Measurements from ENCODE around the gene ZFPM1.
"Not testable (repeated sequence)": the region's sequence is repeated elsewhere in the genome, so short reads cannot be mapped to it uniquely, and the experiment has no call there.

The ZFPM1 gene

DNA sequence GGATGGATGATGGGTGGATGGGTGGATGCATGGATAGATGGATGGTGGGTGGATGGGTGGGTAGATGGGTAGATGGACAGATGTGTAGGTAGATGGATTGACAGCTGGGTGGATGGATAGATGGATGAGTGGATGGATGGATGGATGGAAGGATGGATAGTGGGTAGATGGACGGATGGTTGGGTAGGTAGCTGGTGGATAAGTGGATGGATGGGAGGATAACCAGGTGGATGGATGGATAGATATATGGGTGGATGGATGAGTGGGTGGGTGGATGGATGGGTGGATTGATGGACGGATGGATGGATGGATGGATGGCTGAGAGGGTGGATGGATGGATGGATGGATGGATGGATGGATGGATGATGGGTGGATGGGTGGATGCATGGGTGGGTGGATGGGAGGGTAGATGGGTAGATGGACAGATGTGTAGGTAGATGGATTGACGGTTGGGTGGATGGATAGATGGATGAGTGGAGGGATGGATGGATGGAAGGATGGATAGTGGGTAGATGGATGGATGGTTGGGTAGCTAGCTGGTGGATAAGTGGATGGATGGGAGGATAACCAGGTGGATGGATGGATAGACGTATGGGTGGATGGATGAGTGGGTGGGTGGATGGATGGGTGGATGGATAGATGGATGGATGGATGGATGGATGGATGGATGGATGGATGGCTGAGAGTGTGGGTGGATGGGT, 65.5 kb downstream of the ZFPM1 start:
- DNase-seq: not testable (repeated sequence)

DNA sequence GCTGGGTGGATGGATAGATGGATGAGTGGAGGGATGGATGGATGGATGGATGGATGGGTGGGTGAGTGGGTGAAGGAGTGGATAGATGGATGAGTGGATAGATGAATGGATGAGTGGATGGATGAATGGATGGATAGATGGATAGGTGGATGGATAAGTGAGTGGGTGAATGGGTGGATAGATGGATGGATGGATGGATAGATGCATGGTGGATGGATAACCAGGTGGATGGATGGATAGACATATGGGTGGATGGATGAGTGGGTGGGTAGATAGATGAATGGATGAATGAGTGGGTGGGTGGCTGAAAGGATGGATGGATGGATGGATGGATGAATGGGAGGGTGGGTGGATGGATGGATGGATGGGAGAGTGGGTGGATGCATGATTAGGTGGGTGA, 66.2 kb downstream of the ZFPM1 start:
- no peak for DNase-seq

DNA sequence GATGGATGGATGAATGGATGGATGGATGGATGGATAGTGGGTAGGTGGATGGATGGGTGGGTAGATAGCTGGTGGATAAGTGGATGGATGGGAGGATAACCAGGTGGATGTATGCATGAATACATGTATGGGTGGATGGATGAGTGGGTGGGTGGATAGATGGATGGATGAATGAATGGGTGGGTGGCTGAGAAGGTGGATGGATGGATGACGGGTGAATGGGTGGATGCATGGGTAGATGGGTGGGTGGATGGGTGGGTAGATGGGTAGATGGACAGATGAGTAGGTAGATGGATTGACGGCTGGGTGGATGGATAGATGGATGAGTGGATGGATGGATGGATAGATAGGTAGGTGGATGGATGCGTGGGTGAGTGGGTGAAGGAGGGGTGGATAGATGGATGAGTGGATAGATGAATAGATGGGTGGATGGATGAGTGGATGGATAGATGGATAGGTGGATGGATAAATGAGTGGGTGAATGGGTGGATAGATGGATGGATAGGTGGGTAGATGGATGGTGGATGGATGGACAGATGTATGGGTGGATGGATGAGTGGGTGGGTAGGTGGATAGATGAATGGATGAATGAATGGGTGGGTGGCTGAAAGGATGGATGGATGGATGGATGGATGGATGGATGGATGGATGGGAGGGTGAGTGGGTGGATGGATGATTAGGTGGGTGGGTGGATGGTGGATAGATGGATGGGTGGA, 67.0 kb downstream of the ZFPM1 start:
- DNase-seq: no peak

DNA sequence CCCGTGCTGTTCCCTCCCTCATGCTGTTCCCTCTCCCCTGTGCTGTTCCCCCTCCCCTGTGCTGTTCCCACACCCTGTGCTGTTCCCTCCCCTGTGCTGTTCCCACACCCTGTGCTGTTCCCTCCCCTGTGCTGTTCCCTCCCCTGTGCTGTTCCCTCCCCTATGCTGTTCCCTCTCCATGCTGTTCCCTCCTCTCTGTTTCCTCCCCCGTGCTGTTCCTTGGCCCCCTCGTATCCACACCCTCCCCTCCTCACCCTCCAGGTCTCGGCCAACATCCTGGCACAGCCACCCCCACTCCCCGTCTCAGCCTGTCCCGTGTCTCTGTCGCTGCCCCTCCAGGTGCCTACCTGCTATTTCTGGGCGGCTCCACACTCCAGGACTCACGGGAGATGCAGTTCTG, 68.6 kb downstream of the ZFPM1 start:
- DNase-seq: no peak

DNA sequence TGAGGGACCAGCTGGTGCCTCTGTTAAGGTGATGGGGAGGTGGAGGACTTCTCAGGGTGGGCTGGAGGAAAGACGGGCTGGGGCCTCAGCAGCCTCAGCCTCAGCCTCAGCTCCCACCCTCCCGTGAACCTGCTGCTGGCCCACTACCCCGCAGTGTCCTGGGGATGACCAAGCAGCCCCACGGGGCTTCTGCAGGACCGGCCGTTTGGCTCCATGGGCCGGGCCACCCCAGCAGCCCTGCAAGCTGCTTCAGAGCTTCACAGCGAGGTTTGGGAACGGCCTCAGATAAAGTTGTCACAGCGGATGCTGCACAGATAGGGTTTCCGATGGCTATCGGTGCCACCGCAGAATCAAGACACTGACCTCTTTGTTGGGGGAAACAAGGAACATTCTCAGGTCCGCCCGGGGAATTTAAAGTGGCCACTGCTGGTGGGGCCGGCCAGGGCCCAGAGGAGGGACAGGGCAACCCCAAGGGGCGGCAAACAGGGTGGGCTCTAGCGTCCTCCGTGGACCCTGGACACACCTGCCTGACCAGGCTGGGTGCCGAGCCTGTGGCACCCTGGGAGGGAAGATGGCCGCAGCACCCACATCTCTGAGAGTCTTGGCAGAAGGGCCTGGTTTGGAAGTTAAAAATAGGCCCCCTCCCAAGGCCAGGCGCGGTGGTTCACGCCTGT, 69.3 kb downstream of the ZFPM1 start:
- DNase-seq: no peak

DNA sequence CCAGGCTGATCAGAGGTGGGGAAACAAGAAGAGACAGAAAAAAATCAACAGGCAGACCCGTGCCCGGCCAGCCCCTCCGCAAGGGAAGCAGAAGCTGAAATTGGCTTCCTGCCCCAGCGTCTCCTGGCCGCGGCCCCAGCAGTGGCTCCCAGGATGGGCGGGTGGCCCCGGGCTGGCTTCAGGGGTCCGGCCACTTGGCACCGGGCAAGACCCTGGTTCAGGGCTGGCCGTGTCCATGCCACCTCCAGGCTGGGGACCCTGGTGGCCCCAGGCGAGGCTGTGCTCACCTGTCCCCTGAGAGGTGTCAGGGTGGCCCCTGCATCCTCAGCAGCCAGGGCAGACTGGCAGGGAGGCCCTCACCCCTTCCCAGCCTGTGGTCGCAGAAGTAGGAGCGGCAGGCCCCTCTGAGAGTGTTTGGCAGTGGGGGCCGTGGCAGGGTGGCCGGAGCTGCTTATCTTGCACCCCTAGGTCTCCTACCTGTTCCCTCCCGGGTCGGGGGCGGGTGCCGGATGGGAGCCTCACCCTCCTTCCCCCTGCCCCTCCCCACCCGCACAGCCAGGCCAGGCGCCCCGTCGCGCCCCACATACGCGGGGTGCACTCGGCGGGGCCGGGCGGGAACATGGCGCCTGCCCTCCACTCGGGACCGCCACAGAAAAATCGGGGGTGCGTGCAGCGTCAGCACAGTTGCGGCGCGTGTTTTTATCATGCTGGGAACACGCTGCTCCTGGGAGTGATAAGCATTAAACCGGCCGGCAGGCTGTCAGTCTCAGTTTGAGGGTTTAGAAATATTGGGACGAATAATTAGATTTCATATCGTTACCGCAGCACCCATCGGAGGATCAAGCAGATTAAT, 70.5 kb downstream of the ZFPM1 start:
- no peak for DNase-seq

DNA sequence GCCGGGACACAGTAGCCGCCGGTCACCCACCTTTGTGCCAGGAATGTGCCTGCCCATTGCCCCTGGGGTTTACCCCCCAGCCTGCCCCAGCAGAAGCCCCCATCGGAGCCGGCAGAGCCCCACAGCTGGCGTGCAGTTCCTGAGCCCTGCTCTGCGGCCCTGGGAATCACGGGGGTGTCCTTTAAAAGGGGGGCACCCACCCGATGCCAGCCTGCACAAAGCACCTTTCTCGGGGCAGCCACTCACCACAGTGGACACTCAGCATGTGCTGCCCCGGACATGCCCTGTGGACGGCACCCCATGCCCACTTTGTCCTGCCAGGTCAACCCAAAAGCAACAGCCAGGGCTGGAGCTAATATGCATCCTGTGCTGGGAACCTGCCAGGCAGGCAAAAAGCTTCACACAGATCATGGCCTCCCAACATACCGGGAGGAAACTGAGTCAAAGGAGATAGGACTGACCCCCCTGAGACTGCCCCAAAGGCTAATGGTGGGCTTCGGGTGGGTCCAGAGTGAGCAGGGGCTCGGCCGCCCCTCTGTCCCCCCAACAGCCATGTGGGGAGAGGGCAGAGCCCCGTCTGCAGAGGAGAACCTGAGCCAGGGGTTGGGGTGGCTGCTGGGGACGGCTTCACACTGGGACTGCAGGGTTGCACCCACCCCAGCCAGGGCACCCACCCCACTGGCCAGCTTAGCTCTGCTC, 71.3 kb downstream of the ZFPM1 start:
- DNase-seq: no peak

DNA sequence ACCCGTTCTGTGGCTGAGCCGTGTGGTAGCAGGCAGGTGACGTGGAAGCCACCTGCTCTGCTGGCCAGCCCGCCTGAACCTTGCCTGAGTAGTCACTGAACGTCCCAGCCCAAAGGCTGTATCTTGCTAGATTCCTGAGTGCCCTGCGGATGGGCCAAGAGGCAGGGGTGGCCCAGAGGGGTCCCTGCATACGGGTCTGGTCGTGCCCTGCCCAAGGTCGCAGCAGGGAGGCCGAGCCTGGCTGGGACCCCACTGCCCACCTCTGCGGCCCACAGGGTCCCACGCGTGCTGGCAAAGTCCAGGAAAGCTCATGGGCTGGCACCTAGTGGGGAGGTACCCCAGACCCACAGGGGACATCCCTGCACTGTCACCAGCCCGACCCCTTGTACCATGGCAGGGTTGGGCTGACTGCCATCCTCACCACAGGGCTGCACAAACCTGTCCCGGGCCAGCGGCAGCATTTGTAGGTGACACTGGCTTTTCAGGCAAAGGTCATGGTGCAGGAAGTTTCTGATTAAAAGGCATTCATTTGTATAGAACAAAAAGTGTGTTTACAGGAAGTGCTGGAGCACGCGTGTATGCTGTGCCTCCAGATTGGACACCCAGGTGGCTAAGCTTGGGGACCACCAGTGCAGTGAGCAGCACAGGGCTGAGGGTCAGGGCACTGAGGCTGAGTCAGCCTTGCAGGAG, 72.0 kb downstream of the ZFPM1 start:
- no peak for DNase-seq

DNA sequence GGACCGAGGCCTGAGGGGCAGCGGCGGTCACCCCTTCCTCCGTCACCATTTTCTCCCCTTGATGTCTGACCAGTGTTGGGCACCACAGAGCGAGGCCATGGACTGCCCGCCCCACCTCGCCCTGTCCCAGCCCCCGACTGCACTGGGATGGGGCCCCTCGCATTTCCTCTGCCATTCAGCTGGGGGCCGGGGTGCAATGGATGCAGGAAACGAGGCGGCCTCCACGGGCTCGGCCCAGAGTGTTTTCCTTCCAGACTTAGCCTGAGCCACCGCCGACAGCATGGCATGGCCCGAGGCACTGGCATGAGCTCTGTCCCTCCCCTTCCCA, 72.5 kb downstream of the ZFPM1 start:
- DNase-seq: no peak

DNA sequence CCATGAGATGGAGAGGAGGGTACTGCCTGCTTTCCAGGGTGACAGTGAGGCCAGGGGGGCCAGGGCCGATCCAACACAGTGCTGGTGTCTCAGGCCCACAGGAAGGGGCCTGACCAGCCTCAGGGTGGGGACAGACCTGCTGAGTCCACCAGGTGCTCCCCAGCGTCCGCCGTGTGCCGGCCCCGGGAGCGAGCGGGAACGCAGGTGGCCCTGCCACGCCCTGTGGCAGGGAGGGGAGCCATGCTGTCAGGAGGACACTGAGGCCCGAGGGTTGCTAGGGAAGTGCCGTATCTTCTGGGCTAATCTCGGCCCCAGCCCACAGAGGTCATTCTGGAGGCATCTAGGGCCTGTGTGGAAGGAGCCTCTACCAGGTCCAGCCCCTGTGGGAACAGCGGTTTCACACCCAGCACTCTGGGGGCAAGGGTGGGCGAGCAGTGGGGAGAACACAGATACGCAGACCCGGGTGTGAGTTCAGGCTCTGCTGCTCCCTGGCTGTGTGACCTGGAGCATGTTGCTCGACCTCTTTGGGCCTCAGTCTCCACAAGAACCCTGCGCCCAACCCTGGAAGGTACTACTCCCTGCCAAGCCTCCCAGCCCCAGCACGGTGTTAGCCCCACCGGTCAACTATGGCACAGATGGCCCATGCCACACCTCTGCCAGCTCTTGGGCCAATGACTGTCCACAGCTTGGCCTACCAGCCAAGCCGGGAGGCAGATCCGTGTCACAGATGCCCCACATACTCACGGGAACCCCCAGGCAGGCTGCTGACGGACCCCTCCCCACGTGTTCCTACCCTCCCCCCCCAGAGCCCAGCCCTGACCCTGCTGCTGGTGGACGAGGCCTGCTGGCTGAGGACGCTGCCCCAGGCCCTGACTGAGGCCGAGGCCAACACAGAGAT, 73.2 kb downstream of the ZFPM1 start:
- DNase-seq: no peak

DNA sequence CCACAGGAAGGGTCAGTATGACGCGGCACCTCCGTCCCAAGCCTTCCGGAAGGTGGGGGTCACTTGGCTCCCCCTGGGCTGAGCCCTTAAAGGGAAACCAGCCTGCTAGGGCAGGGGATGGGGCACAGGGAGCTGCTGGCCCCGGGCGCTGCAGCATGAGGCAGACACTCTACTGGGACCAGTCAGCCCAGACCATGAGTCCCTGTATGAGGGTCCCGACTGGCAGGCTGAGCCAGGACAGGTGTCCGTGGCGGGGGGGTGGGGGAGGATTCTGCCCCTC, 73.8 kb downstream of the ZFPM1 start:
- no peak for DNase-seq

DNA sequence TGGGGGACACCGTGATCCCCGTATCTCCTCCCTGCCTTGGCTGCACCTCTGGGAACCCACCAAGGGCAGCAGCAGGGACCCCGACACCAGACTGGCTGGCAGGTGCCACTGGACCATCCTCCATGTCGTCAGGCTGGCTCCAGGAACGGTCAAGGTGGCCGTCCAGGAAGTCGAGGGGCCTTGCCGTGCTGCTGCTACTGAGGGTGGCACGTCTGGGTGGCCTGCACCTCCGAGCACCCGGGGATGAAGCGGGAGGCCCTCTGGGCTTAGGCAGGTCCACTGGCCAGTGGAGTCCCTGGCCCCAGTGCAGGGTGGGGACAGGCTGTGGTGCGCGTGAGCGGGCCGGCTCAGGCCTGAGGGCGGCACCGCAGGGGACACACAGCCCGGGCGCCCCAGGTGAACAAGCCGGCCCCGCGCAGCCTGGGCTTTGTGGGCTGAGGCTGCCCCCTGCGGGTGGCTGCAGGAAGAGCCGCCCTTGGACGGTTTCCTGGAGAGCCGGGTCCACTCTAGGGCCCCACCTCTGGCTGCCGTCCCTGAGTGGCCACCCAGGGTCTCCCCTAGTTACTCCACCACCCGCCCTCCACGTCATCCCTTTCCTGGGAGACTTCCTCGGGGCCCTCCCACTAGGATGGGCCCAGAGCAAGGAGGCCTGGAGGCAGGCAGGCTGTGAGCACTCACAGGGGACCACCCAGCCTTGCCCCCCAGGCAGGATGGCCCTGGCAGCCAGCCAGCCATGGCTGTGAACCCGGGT, 74.3 kb downstream of the ZFPM1 start:
- peak; percentile 55 for DNase-seq

DNA sequence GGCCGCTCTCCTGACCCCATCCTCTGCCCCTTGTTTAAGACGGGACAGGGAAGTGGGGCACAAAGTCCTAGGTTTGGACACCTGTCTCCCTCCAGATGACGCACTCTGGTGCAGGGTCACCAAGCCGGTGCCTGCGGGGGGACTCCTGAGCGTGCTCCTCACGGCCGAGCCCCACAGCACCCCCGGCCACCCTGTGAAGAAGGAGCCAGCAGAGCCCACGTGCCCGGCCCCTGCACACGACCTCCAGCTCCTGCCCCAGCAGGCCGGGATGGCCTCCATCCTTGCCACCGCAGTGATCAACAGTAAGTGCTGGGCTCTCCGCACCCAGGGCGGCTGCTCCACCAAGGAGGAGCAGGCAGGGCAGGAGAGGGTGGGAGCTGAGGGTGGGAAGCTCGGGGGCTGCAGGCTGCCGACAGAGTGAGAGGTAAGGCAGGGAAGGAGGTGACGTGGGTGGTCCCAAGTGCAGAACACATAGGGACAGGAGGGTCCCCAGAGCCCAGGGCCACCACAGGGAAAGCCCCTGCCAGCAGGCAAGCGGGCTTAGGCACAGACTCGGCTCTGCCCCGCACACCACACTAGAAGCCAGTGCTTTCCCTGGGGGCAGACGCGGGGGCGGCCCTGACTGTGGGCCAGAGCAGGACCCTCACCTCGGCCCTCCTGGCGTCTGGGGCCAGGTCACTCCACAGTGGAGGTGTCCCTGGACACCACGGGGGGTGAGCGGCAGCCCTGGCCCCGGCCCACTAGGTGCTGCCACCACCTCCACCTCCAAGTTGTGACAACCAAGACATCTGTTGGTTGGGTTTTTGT, 75.1 kb downstream of the ZFPM1 start:
- no peak for DNase-seq

DNA sequence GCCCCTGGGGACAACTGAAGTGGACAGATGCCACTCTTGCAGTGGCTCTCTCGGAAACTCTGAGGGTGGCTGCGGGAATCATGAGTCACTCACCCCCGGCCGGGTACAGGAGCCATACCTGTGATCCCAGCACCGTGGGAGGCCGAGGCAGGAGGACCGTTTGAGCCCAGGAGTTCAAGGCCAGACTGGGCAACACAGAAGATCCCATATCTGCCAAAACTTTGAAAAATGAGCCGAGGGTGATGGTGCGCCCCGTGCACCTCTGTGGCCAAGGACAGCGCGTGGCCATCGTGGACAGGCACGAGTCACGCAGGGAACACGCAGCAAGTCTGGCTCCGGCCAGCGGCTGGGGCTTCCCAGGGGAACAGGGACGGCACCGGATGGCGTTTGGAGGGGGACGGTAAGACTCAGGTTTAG, 75.8 kb downstream of the ZFPM1 start:
- DNase-seq: no peak

DNA sequence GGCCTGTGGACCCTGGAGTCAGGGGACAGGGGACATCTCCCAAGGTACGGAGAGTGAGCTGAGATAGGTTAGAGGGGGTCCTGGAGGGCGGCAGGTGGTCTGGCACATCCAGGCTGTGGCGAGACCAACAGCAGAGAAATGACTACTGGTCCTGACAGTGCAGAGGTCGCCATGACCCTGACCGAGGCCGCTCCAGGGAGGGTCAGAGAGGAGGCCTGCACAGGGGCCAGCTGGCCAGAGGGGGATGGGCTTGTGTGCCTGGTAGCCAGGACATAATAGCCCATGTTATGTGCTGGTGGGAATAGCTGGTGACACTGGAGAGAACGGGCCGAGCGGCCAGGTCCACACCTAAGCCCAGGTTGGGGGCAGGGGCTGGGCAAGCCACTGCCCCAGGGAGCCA, 76.5 kb downstream of the ZFPM1 start:
- DNase-seq: no peak

DNA sequence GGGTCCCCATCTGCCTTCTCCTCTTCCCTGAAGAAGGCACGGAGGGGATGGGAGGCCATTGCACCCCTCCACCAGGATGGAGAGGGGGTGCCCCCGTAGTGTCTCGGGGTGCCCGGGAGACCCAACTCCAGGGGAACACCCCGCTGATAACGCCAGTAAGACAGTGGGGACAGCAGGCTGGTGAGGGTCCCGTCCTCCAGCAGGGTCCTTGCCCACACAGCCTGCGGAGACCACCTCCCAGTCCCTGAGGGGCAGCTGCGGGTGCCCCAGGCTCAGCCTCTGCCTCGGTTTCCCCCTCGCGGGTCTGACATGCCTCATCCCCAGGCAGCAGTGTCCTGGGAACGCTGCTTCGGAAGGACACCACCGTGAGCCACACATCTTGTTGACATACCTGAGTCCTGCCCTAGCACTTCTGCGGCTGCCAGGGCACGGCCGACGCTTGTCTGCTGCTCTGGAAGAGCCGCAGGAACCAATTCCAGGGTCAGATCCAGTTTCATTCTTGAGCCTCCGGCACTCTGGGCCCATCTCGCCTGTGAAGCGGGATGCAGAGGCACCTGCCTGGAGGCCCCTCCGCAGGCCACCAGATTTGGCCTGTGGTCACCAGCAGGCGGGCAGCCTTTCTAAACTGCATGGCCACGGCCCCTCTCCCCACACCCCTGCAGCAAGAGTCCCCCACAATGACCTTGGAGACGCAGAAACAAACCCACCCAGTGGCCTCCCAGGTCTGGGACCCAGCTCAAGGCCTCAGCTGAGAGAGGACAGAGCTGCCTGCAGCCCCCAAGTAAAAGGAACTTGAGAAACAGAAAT, 77.2 kb downstream of the ZFPM1 start:
- no peak for DNase-seq

DNA sequence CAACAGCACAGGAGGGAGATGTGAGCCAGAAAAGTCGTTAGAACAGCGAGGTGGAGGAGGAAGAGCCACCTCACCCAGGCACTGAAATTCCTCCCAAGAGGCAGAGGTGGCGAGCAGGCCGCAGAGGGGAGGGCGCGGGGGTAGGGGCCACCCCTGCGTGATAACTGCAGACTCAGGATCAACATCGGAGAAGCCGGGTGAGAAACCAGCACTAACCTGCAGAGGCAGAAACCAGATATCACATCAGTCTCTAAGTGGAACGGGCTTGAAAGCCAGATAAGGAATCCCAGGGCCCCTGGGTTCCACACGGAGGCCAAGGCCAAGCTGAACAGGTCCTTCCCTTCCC, 77.8 kb downstream of the ZFPM1 start:
- DNase-seq: no peak

DNA sequence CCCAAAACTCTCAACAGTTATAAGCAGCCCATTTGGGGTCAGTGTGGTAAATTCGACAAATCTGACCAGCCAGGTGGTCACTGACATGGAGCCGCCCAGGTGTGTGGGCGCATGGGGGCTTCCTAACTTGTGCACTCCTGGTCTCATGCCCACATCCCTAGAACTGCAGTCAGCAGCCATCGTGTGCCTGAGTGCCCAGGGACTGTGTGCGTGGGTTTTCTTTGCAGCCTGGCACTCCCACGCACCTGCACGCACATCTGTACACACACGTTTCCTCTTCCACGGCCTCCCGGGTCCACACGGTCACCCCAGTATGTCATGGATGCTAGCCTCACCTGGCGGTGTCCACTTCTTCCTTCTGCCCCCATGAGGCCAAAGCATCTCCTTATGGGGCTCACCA, 78.3 kb downstream of the ZFPM1 start:
- DNase-seq: no peak

DNA sequence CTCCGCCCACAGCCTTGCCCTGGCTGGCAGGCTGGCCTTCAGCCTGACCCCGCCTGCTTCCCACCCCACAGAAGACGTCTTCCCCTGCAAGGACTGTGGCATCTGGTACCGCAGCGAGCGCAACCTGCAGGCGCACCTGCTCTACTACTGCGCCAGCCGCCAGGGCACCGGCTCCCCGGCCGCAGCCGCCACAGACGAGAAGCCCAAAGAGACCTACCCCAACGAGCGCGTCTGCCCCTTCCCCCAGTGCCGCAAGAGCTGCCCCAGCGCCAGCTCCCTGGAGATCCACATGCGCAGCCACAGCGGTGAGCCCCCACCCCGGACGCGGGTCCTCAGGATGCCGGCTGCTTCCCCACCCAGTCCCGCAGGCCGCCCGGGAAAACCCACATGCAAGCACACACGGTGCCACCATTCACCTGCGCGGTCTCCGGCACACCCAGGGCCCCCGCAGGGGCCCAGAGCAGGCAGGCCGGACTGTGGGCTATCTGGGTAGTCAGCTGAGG, 78.9 kb downstream of the ZFPM1 start:
- no peak for DNase-seq
